Testis (tissue), 2 donors: Measurements from ENCODE around the gene KIAA1958.

Experiments used
- CTCF ChIP-seq, 3 experiments: fragments of 450-650 bp in 2 of 3; fragments of 200-600 bp in 1 of 3; sonication (generic) in 1 of 3; IDR thresholded peaks; one replicate each; pipeline ENCODE4 v1.5.1; 2016 to 2019; ENCODE audit warnings: antibody characterized with exemption in 3 of 3, mild to moderate bottlenecking in 2 of 3, moderate library complexity in 1 of 3
- POLR2A ChIP-seq: fragments of 450-650 bp; IDR thresholded peaks from one replicate; pipeline ENCODE4 v1.6.1; 2017; ENCODE audit warnings: antibody characterized with exemption, mild to moderate bottlenecking, moderate library complexity

DNA sequence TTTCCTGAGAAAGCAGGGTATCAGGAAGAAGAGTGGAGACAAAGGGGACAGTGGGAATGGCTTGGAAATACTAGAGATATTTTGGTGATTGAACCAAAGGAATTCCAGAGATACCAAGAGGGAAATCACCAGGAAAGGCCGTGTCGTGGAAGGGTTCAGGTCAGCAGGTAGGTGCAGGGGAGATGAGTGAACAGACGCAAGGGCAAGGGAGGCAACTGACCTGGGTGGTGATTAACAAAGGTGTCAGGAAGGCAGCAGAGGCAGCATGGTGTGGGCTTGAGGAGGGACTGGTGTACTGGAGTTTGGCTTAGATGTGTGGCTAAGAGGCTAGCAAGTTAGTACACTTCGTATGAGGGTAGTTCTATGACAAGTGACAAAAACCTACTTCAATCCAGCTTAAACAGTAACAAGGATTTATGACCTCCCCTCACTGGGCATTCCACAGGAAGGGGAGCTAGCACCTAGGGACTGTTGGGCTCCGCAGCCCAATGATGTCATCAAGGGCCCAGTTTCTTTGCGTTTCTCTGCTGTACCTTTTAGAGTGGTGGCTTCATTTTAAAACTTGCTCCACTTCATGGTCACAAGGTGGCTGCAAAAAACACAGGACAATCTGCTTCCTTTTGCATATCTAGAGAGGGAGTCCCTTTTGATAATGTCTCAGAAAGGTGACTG lies 194.2 kb downstream of the KIAA1958 start:
- TF ChIP-seq CTCF (IDR thresholded peaks at IDR 0.05) (no peak), POLR2A (no peak)
